NCI-H2196 (cell line): ENCODE data around the gene BBX.
"Not testable (repeated sequence)": the region's sequence is repeated elsewhere in the genome, so short reads cannot be mapped to it uniquely, and the experiment has no call there.

ENCODE experiments used
- DNase-seq: peaks from one replicate; lab custom pipeline; 2025; ENCODE audit not compliant: unreplicated experiment; lab: John Stamatoyannopoulos, UW

BBX gene

GRCh38 chr3:107679921-107680320 is 157.2 kb downstream of the BBX start:
- no peak for DNase-seq

- no peak for DNase-seq
Measured at GRCh38 chr3:107680698-107681097, 157.9 kb downstream of the BBX start.

- DNase-seq, result no peak
Measured at GRCh38 chr3:107681396-107681795, 158.6 kb downstream of the BBX start.

GRCh38 chr3:107682580-107682979 is 159.8 kb downstream of the BBX start:
- no peak for DNase-seq

GRCh38 chr3:107683447-107683846 is 160.7 kb downstream of the BBX start:
- no peak for DNase-seq

GRCh38 chr3:107684431-107684925 is 161.7 kb downstream of the BBX start:
- no peak for DNase-seq

DNA sequence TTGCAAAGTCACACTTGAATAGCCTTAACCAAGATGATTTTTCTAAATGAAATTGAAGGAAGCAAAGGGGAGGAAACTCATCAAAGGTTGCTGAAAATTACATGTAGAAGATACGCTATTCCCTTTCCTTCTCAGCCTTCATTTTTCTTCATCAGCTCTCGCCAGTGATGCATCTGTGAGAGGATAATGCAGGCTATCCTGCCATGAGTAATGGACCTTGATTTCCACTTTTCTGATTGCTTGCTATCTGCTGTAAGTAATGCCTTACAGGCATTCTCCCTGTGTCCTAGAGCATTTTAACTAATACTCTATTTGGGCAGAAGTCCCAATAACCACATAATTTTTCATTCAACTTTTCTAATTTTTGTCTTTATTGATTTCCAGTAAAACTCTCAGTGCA is 162.6 kb downstream of the BBX start:
- DNase-seq, result no peak

- DNase-seq, result no peak
Measured at GRCh38 chr3:107687056-107687581, 164.4 kb downstream of the BBX start.

GRCh38 chr3:107689355-107689754 is 166.6 kb downstream of the BBX start:
- DNase-seq, result no peak

DNA sequence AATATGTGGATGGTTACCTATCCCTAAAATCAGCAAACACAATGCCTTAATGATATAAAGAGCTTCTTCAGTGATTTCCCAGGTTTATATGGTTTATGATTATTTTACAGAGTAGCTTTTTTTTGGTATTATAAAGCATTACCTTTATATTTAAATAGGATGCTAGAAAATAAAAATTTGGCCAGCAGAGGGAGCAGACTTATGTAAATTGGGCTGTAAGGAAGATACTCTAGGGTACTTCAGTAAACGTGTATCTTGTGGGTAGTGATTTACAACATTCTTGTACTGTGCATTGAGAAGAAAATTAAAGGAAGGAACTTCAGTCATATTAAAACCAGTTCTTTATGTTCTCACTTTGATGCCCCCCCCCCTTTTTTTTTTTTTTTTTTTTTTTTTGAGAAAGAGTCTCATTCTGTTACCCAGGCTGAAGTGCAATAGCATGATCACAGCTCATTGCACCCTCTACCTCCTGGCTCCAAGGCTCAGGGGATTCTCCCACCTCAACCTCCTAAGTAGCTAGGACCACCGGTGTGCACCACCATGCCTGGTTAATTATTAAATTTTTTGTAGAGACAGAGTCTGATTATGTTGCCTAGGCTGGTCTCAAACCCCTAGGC is 167.9 kb downstream of the BBX start:
- peak; percentile 59 for DNase-seq

GRCh38 chr3:107691984-107692383 is 169.2 kb downstream of the BBX start:
- DNase-seq, result not testable (repeated sequence)

DNA sequence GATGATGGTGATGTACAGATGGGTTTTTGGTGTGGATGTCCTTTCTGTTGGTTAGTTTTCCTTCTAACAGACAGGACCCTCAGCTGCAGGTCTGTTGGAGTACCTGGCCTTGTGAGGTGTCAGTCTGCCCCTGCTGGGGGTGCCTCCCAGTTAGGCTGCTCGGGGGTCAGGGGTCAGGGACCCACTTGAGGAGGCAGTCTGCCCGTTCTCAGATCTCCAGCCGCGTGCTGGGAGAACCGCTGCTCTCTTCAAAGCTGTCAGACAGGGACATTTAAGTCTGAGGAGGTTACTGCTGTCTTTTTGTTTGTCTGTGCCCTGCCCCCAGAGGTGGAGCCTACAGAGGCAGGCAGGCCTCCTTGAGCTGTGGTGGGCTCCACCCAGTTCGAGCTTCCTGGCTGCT is 174.6 kb downstream of the BBX start:
- DNase-seq, result not testable (repeated sequence)

GRCh38 chr3:107697855-107698254 is 175.1 kb downstream of the BBX start:
- DNase-seq, result not testable (repeated sequence)

DNA sequence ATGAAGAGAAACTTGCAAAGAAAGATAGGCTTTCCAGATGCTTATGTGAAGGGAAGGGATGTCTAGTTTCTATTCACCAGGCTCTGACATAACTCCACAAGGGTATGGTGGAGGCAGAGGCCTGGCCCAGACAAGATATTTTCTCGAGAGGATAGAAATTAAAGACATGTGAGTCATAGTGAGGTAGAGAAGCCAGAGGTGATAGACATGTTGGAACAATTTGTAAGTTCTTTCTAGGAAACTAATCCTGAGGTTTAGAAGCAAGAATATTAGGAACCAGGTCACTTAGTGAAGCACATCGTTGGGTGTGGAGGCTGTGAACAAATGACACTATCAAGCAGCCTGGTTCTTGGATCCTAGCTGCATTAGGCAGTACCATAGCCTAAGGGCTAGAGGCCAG is 176.9 kb downstream of the BBX start:
- no peak for DNase-seq

DNA sequence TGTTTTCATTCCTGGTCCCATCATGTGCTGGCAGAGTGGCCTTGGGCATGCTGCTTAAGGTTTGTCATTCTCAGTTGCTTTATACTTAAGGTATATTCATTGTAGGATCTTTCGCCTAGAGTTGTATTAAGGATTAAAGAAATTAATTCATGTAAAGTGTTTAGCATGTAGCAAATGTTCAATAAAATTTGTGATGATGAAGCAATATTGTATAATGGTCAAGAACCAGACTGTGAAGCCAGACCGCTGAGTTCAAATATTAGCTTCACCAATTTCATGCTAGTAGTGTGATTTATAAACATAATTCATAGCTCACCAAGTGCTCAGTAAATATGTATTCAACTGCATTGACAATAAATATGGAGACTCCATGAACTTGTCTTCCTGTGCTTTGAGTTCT is 178.5 kb downstream of the BBX start:
- no peak for DNase-seq

GRCh38 chr3:107704477-107704876 is 181.7 kb downstream of the BBX start:
- no peak for DNase-seq

- no peak for DNase-seq
Measured at GRCh38 chr3:107705046-107705445, 182.3 kb downstream of the BBX start.

DNA sequence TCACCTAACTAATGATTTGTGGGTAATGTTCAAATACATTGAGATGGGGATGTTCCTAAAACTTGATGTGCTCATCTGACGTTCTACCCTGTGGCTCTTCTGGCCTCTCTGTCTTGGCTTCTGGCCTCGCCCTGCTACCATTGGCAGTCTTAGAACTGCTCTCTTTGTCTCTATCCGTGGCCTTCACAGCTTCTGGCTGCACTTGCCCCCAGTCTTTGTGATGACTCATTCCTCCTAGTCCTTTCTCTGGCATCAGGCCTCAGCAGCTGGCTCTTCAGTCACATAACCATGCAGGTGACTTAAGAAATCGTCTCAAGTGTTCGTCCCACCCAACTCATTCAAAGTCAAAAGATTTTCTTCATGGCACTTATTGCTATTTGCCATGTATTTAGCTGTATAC is 188.1 kb downstream of the BBX start:
- DNase-seq, result no peak

GRCh38 chr3:107716734-107717133 is 194.0 kb downstream of the BBX start:
- DNase-seq, result no peak

DNA sequence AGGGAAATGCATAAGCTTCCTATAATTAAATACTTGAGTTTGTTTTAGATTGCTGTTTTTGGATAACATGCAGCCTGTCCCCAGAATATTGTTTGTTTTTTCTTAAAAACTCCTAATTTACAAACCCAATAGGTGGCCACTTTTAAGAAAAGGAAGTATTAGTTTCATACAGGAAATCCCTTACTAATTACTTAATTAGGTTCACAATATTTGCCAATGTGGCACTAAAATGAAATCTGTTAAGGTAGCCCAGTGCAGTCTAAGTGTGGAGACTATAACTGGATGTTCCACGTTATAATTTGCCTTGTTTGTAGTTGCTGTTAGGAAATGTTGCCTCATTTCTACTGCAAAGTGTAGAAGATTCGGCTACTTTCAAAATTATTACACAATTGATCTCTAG is 195.8 kb downstream of the BBX start:
- no peak for DNase-seq

DNA sequence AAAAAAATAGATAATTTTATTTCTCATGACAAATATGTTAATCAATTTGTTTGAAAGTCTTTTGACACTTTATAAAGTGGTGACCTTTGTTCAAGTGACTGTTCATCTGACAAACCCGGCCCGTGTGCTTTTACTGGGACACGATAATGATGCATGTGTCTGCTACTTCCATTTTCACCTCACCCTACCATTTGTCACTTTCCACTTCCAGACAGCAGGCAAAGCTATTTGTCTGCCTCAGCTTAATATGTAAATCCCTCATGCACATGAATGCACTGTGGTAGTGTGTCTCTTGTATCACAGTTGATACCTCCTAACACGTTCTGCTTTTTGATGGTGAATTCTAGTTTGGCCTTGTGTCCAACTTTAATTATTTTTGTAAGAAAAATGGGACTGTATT is 204.3 kb downstream of the BBX start:
- no peak for DNase-seq

DNA sequence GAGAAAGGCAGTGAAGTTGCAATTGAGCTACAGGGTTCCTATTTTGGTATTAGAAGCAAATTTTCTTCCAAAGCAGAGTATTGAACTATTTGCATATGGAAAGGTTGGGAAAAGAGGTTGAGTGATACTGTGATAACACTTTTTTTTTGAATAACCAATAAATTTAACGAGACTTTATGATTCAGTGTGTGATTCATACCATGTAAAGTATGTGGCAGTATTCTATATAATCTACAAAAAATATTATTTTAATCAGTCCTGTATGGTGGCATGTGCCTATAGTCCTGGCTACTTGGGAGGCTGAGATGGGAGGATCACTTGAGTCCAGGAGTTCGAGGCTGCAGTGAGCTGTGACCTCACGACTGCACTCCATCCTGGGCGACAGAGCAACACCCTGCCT is 206.9 kb downstream of the BBX start:
- DNase-seq, result no peak

- no peak for DNase-seq
Measured at GRCh38 chr3:107734317-107734716, 211.6 kb downstream of the BBX start.
